ENCODE measurements around the gene KIF26A. TPM values are rescaled to one million over a fixed set of nuclear protein-coding genes. Genes with fewer than 3 reads are reported as not detected.

KIF26A gene
- total and polyA plus RNA-seq, 2 donors from 2014 or later, result 2.3 to 12.3 TPM

GRCh38 chr14:104222396-104223036 is 84.1 kb downstream of the KIF26A start:
- no peaks in the 10 kb centered on the region for H3K4me1 ChIP-seq (ENCODE audit: control insufficient read depth in 2 of 3, insufficient read depth in 2 of 3, low read depth in 1 of 3, low read length in 3 of 3)
- H3K27ac ChIP-seq (ENCODE audit: low read depth in 2 of 2, low read length in 2 of 2), result no peak overlapping the region
- FAIRE-seq, result no peak
- H3K27me3 ChIP-seq (ENCODE audit: control insufficient read depth, insufficient read depth, low read length), result no peaks in the 10 kb centered on the region
- no peak for TF ChIP-seq CTCF (IDR thresholded peaks at IDR 0.05; ENCODE audit: borderline replicate concordance, extremely low read depth, insufficient read depth)
- H3K9me3 ChIP-seq (ENCODE audit: control insufficient read depth in 2 of 3, insufficient read depth in 1 of 3, low read length in 3 of 3), result no peaks in the 10 kb centered on the region
- intact Hi-C loops (cut with DNase I), result no loop called here
- no peak overlapping the region for H3K9ac ChIP-seq (ENCODE audit: low read length in 3 of 3)
- no peaks in the 10 kb centered on the region for H3K36me3 ChIP-seq (ENCODE audit: control insufficient read depth in 2 of 3, insufficient read depth in 3 of 3, low read length in 3 of 3)
- H3K4me3 ChIP-seq (ENCODE audit: low read length in 3 of 3), result no peak overlapping the region
- peak in 2 of 5 donors; percentile 32 to 57 for DNase-seq

- Histone ChIP-seq H3K4me3 (ENCODE audit: low read length in 3 of 3) (peak overlapping the region in 1 of 3 donors; percentile 17), H3K9ac (ENCODE audit: low read length in 3 of 3) (peak overlapping the region in 1 of 3 donors; percentile 19), H3K36me3 (ENCODE audit: control insufficient read depth in 2 of 3, insufficient read depth in 3 of 3, low read length in 3 of 3) (no peaks in the 10 kb centered on the region), H3K27ac (ENCODE audit: low read depth in 2 of 2, low read length in 2 of 2) (no peak overlapping the region), H3K4me1 (ENCODE audit: control insufficient read depth in 2 of 3, insufficient read depth in 2 of 3, low read depth in 1 of 3, low read length in 3 of 3) (no peaks in the 10 kb centered on the region), H3K9me3 (ENCODE audit: control insufficient read depth in 2 of 3, insufficient read depth in 1 of 3, low read length in 3 of 3) (peaks cover 0 to 4% (median 0%) of the 10 kb centered on the region in 3 donors), H3K27me3 (ENCODE audit: control insufficient read depth, insufficient read depth, low read length) (no peaks in the 10 kb centered on the region)
- no peak for TF ChIP-seq CTCF (IDR thresholded peaks at IDR 0.05; ENCODE audit: borderline replicate concordance, extremely low read depth, insufficient read depth)
- DNase-seq (peak; percentile 73 to 93 (median 79)), FAIRE-seq (no peak)
- intact Hi-C loops (cut with DNase I), result no loop called here
Measured at GRCh38 chr14:104223101-104224041, 85.0 kb downstream of the KIF26A start.

- intact Hi-C loops (cut with DNase I), result no loop called here
- DNase-seq (peak in 2 of 5 donors; percentile 50 to 51), FAIRE-seq (no peak)
- Histone ChIP-seq H3K27me3 (ENCODE audit: control insufficient read depth, insufficient read depth, low read length) (no peaks in the 10 kb centered on the region), H3K9ac (ENCODE audit: low read length in 3 of 3) (peak overlapping the region in 1 of 3 donors; percentile 19), H3K36me3 (ENCODE audit: control insufficient read depth in 2 of 3, insufficient read depth in 3 of 3, low read length in 3 of 3) (no peaks in the 10 kb centered on the region), H3K9me3 (ENCODE audit: control insufficient read depth in 2 of 3, insufficient read depth in 1 of 3, low read length in 3 of 3) (peaks cover 0 to 4% (median 0%) of the 10 kb centered on the region in 3 donors), H3K4me1 (ENCODE audit: control insufficient read depth in 2 of 3, insufficient read depth in 2 of 3, low read depth in 1 of 3, low read length in 3 of 3) (no peaks in the 10 kb centered on the region), H3K4me3 (ENCODE audit: low read length in 3 of 3) (peak overlapping the region in 1 of 3 donors; percentile 17), H3K27ac (ENCODE audit: low read depth in 2 of 2, low read length in 2 of 2) (no peak overlapping the region)
- no peak for TF ChIP-seq CTCF (IDR thresholded peaks at IDR 0.05; ENCODE audit: borderline replicate concordance, extremely low read depth, insufficient read depth)
Measured at GRCh38 chr14:104224131-104224505, 85.7 kb downstream of the KIF26A start.
